ENCODE results near the gene HDHD5.
"Not testable (repeated sequence)": the region's sequence is repeated elsewhere in the genome, so short reads cannot be mapped to it uniquely, and the experiment has no call there.

Gene HDHD5

GRCh38 chr22:17155941-17156340 is 3.1 kb downstream of the HDHD5 start:
- DNase-seq (ENCODE audit: low read depth in 2 of 2): no peak

- DNase-seq (ENCODE audit: low read depth in 2 of 2): no peak
These were observed 6.1 kb downstream of the HDHD5 start for GRCh38 chr22:17152971-17153370.

- no peak for DNase-seq (ENCODE audit: low read depth in 2 of 2)
These were observed 6.7 kb downstream of the HDHD5 start for GRCh38 chr22:17152340-17152739.

GRCh38 chr22:17149076-17149815 is 9.8 kb downstream of the HDHD5 start:
- DNase-seq (ENCODE audit: low read depth in 2 of 2): no peak

- DNase-seq (ENCODE audit: low read depth in 2 of 2): not testable (repeated sequence)
These were observed 11.6 kb downstream of the HDHD5 start for GRCh38 chr22:17147458-17147857.

- no peak for DNase-seq (ENCODE audit: low read depth in 2 of 2)
These were observed 13.9 kb downstream of the HDHD5 start for GRCh38 chr22:17145021-17145680.

GRCh38 chr22:17143826-17144225 is 15.3 kb downstream of the HDHD5 start:
- no peak for DNase-seq (ENCODE audit: low read depth in 2 of 2)

GRCh38 chr22:17143101-17143500 is 16.0 kb downstream of the HDHD5 start:
- no peak for DNase-seq (ENCODE audit: low read depth in 2 of 2)

- no peak for DNase-seq (ENCODE audit: low read depth in 2 of 2)
These were observed 18.0 kb downstream of the HDHD5 start for GRCh38 chr22:17140826-17141766.

- DNase-seq (ENCODE audit: low read depth in 2 of 2): no peak
These were observed 19.1 kb downstream of the HDHD5 start for GRCh38 chr22:17140022-17140421.

GRCh38 chr22:17138513-17138912 is 20.6 kb downstream of the HDHD5 start:
- no peak for DNase-seq (ENCODE audit: low read depth in 2 of 2)

- DNase-seq (ENCODE audit: low read depth in 2 of 2): no peak
These were observed 21.1 kb downstream of the HDHD5 start for GRCh38 chr22:17137861-17138425.

- no peak for DNase-seq (ENCODE audit: low read depth in 2 of 2)
These were observed 21.9 kb downstream of the HDHD5 start for GRCh38 chr22:17137170-17137569.

GRCh38 chr22:17135153-17135760 is 23.8 kb downstream of the HDHD5 start:
- DNase-seq (ENCODE audit: low read depth in 2 of 2): no peak

- DNase-seq (ENCODE audit: low read depth in 2 of 2): no peak
These were observed 25.9 kb downstream of the HDHD5 start for GRCh38 chr22:17133137-17133536.

GRCh38 chr22:17132112-17132511 is 27.0 kb downstream of the HDHD5 start:
- DNase-seq (ENCODE audit: low read depth in 2 of 2): no peak

GRCh38 chr22:17131686-17132085 is 27.4 kb downstream of the HDHD5 start:
- DNase-seq (ENCODE audit: low read depth in 2 of 2): no peak

GRCh38 chr22:17130199-17130598 is 28.9 kb downstream of the HDHD5 start:
- no peak for DNase-seq (ENCODE audit: low read depth in 2 of 2)

- no peak for DNase-seq (ENCODE audit: low read depth in 2 of 2)
These were observed 37.6 kb downstream of the HDHD5 start, which contains the start of gene TMEM121B for GRCh38 chr22:17121233-17122195. Gene TMEM121B (minus strand): TSS chr22:17121360. CDS start chr22:17121127, 233 bp downstream.

- DNase-seq (ENCODE audit: low read depth in 2 of 2): no peak
These were observed 38.3 kb downstream of the HDHD5 start for GRCh38 chr22:17120711-17121232.
